HepG2 (cell line): Measurements from ENCODE around the gene PRPSAP1. TPM values are rescaled to one million over a fixed set of nuclear protein-coding genes. Genes with fewer than 3 reads are reported as not detected.

ENCODE experiments used
- ATM ChIP-seq: fragments of 450-650 bp; IDR thresholded peaks from 2 replicates; pipeline ENCODE4 v1.7.1; 2017; ENCODE audit warnings: mild to moderate bottlenecking, borderline replicate concordance
- KDM2A ChIP-seq: sonication (generic); formaldehyde crosslinking; IDR thresholded peaks from 2 replicates; pipeline ENCODE4 v1.4.0; 2020; ENCODE audit warnings: low read depth, missing genetic modification reagents, borderline replicate concordance
- KLF16 ChIP-seq, 2 experiments: sonication (generic) in 1 of 2; formaldehyde crosslinking in 1 of 2; IDR thresholded peaks; 2 replicates each; pipeline versions ENCODE4 v1.6.1 to v1.8.0; 2016 to 2023; ENCODE audit warnings: missing genetic modification reagents in 2 of 2, missing compliant biosample characterization in 1 of 2
- PTBP1 ChIP-seq: fragments of 200-400 bp; formaldehyde crosslinking; IDR thresholded peaks from 2 replicates; pipeline ENCODE4 v1.6.1; 2018; ENCODE audit warnings: low read length, low read depth; ENCODE audit not compliant: poor library complexity, severe bottlenecking
- RFXANK ChIP-seq: IDR thresholded peaks from 2 replicates; pipeline ENCODE4 v1.6.1; 2016
- SP2 ChIP-seq: sonication (generic); formaldehyde crosslinking; IDR thresholded peaks from 2 replicates; pipeline ENCODE4 v1.5.1; 2020; ENCODE audit warnings: mild to moderate bottlenecking, missing genetic modification reagents
- ZNF10 ChIP-seq: sonication (generic); formaldehyde crosslinking; IDR thresholded peaks from 2 replicates; pipeline ENCODE4 v1.4.0; 2020; ENCODE audit warnings: mild to moderate bottlenecking, low read depth, missing genetic modification reagents, borderline replicate concordance
- ZNF274 ChIP-seq: sonication (generic); formaldehyde crosslinking; IDR thresholded peaks from 2 replicates; pipeline ENCODE4 v1.5.1; 2020; ENCODE audit warnings: mild to moderate bottlenecking, missing genetic modification reagents
- ZSCAN9 ChIP-seq: IDR thresholded peaks from 2 replicates; pipeline ENCODE4 v1.6.1; 2016; ENCODE audit warnings: borderline replicate concordance
- polyA plus RNA-seq, 8 experiments: library from polyadenylated mRNA; depleted of rRNA in 3 of 8; stranded (reverse) in 7 of 8; unstranded in 1 of 8; fragments of >200 nt; fragmentation: Illumina TruSeq in 4 of 8; extraction: Trizol in 4 of 8; gene quantifications; 2 replicates each; pipeline versions ENCODE4 v1.2.1 to v1.2.3, GENCODE V29; 2011 to 2016; ENCODE audit warnings: low read depth in 4 of 8, missing spikeins in 1 of 8, mixed read lengths in 1 of 8; ENCODE audit not compliant: insufficient read depth in 1 of 8
- total RNA-seq, 5 experiments: library from RNA; depleted of rRNA; stranded (reverse); fragments of >200 nt; fragmentation: Illumina TruSeq; extraction: Trizol; gene quantifications; 2 replicates each; pipeline ENCODE4 v1.2.3, GENCODE V29; 2016; ENCODE audit warnings: low read depth in 1 of 5
- TF ChIP-seq, protein P1 (sequence below): sonication (generic); formaldehyde crosslinking; IDR thresholded peaks from 2 replicates; pipeline ENCODE4 v1.9.0; 2022; ENCODE audit warnings: low read depth, missing genetic modification reagents
- TF ChIP-seq, protein P2 (sequence below): sonication (generic); formaldehyde crosslinking; IDR thresholded peaks from 2 replicates; pipeline ENCODE4 v1.9.0; 2021; ENCODE audit warnings: mild to moderate bottlenecking, missing genetic modification reagents
- TF ChIP-seq, protein P3 (sequence below): sonication (generic); formaldehyde crosslinking; IDR thresholded peaks from 2 replicates; pipeline ENCODE4 v1.5.1; 2020; ENCODE audit warnings: missing genetic modification reagents, mild to moderate bottlenecking, borderline replicate concordance

The PRPSAP1 gene
- total and polyA plus RNA-seq, 2 of the 13 experiments (the other 11 are each of a cell fraction or from before 2014, with no cell fraction given): 91.1 to 314 TPM

DNA sequence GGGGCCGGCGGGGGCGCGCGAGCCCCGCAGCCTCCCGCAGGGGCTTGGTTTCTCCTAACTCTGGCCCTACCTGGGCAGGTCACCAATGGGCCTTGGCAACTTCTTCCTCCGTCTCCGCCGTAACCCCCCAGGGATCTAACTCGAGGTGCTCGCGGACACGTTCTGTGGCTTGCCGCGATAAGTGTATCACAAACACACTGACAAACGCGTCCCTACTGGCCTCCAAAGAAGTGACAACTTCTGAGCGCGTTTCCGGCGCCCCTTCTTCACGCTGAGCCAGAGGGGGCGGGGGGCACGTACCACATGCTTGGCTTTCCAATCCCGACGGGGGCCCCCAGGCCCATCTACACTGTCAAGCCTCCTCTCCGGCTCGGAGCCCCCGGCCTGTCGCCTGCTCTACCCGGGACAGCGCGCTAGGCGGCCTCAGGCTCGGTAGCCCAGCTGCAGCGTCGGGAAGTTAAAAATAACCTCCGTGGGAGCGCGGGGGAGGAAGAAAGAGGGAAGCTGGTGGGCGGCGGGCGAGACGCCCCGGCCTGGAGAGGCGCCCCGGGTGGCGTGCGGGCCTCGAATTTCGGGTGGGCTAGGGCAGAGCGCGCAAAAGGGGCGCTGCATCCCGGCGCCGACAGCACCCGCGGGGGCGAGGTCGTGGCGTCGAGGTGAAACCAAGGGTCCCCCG is 30.0 kb upstream of the PRPSAP1 start (continued):
- TF ChIP-seq, protein P1, sequence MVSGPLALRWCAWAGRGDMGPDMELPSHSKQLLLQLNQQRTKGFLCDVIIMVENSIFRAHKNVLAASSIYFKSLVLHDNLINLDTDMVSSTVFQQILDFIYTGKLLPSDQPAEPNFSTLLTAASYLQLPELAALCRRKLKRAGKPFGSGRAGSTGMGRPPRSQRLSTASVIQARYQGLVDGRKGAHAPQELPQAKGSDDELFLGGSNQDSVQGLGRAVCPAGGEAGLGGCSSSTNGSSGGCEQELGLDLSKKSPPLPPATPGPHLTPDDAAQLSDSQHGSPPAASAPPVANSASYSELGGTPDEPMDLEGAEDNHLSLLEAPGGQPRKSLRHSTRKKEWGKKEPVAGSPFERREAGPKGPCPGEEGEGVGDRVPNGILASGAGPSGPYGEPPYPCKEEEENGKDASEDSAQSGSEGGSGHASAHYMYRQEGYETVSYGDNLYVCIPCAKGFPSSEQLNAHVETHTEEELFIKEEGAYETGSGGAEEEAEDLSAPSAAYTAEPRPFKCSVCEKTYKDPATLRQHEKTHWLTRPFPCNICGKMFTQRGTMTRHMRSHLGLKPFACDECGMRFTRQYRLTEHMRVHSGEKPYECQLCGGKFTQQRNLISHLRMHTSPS: no peak
- peak; percentile 62; the same call in 1 of the 2 replicates for TF ChIP-seq ZSCAN9 (CRISPR knock-in tag)
- no peak for TF ChIP-seq ATM
- no peak for TF ChIP-seq RFXANK (CRISPR knock-in tag)
- TF ChIP-seq ZNF274 (CRISPR knock-in tag): 0 out of 2 replicates have a peak, but pooled peaks have one; percentile 15
- peak in 1 of 2 experiments; percentile 12; a peak in 1 of 4 replicates for TF ChIP-seq KLF16 (CRISPR knock-in tag; IDR thresholded peaks at IDR 0.05)
- TF ChIP-seq ZNF10 (CRISPR knock-in tag): no peak
- TF ChIP-seq, protein P2, sequence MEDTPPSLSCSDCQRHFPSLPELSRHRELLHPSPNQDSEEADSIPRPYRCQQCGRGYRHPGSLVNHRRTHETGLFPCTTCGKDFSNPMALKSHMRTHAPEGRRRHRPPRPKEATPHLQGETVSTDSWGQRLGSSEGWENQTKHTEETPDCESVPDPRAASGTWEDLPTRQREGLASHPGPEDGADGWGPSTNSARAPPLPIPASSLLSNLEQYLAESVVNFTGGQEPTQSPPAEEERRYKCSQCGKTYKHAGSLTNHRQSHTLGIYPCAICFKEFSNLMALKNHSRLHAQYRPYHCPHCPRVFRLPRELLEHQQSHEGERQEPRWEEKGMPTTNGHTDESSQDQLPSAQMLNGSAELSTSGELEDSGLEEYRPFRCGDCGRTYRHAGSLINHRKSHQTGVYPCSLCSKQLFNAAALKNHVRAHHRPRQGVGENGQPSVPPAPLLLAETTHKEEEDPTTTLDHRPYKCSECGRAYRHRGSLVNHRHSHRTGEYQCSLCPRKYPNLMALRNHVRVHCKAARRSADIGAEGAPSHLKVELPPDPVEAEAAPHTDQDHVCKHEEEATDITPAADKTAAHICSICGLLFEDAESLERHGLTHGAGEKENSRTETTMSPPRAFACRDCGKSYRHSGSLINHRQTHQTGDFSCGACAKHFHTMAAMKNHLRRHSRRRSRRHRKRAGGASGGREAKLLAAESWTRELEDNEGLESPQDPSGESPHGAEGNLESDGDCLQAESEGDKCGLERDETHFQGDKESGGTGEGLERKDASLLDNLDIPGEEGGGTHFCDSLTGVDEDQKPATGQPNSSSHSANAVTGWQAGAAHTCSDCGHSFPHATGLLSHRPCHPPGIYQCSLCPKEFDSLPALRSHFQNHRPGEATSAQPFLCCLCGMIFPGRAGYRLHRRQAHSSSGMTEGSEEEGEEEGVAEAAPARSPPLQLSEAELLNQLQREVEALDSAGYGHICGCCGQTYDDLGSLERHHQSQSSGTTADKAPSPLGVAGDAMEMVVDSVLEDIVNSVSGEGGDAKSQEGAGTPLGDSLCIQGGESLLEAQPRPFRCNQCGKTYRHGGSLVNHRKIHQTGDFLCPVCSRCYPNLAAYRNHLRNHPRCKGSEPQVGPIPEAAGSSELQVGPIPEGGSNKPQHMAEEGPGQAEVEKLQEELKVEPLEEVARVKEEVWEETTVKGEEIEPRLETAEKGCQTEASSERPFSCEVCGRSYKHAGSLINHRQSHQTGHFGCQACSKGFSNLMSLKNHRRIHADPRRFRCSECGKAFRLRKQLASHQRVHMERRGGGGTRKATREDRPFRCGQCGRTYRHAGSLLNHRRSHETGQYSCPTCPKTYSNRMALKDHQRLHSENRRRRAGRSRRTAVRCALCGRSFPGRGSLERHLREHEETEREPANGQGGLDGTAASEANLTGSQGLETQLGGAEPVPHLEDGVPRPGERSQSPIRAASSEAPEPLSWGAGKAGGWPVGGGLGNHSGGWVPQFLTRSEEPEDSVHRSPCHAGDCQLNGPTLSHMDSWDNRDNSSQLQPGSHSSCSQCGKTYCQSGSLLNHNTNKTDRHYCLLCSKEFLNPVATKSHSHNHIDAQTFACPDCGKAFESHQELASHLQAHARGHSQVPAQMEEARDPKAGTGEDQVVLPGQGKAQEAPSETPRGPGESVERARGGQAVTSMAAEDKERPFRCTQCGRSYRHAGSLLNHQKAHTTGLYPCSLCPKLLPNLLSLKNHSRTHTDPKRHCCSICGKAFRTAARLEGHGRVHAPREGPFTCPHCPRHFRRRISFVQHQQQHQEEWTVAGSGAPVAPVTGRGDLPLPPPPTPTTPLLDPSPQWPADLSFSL (CRISPR knock-in tag): 0 out of 2 replicates have a peak, but pooled peaks have one; percentile 22
- TF ChIP-seq SP2 (CRISPR knock-in tag): no peak
- TF ChIP-seq, protein P3, sequence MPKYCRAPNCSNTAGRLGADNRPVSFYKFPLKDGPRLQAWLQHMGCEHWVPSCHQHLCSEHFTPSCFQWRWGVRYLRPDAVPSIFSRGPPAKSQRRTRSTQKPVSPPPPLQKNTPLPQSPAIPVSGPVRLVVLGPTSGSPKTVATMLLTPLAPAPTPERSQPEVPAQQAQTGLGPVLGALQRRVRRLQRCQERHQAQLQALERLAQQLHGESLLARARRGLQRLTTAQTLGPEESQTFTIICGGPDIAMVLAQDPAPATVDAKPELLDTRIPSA (CRISPR knock-in tag): no peak; the same call in 1 of the 2 replicates
- peak; percentile 91 for TF ChIP-seq KDM2A
- peak; percentile 44 for TF ChIP-seq PTBP1
